GM23338 (cell line): ENCODE data around the gene UGCG. TPM values are rescaled to one million over a fixed set of nuclear protein-coding genes. Genes with fewer than 3 reads are reported as not detected.

Experiments used
- ATAC-seq: fragments of 200-7000 bp; cut with Tn5 transposase; 3 replicates; pipeline ENCODE4 v1.9.1; 2020
- DNase-seq: peaks from one replicate; pipeline ENCODE4 v3.0.0-alpha.2; 2015; ENCODE audit warnings: low spot score
- H2AFZ ChIP-seq: fragments of 200-600 bp; sonication (generic); 2 replicates; pipeline ENCODE4 v1.8.0; 2016; ENCODE audit warnings: antibody characterized with exemption, mild to moderate bottlenecking, moderate library complexity
- H3F3A ChIP-seq: fragments of 200-600 bp; sonication (generic); replicated peaks from 2 replicates; pipeline ENCODE4 v1.8.0; 2017; ENCODE audit warnings: antibody characterized with exemption, mixed run types, low read depth
- H3K27ac ChIP-seq: fragments of 200-600 bp; sonication (generic); 2 replicates; pipeline ENCODE4 v1.6.1; 2016; ENCODE audit warnings: low read depth
- H3K27me3 ChIP-seq: fragments of 200-600 bp; sonication (generic); 2 replicates; pipeline ENCODE4 v1.8.0; 2016; ENCODE audit warnings: mild to moderate bottlenecking, mixed run types, moderate library complexity; ENCODE audit not compliant: insufficient read depth
- H3K36me3 ChIP-seq: fragments of 200-600 bp; sonication (generic); 2 replicates; pipeline ENCODE4 v1.8.0; 2016; ENCODE audit warnings: mild to moderate bottlenecking; ENCODE audit not compliant: insufficient read depth
- H3K4me1 ChIP-seq: fragments of 200-600 bp; sonication (generic); 2 replicates; pipeline ENCODE4 v1.8.0; 2016; ENCODE audit warnings: mild to moderate bottlenecking, moderate library complexity; ENCODE audit not compliant: insufficient read depth
- H3K4me2 ChIP-seq: fragments of 200-600 bp; sonication (generic); 2 replicates; pipeline ENCODE4 v1.7.1; 2017; ENCODE audit warnings: mixed run types
- H3K4me3 ChIP-seq: fragments of 200-600 bp; sonication (generic); 2 replicates; pipeline ENCODE4 v1.6.1; 2016; ENCODE audit warnings: mixed run types
- H3K79me2 ChIP-seq: fragments of 200-600 bp; sonication (generic); replicated peaks from 2 replicates; pipeline ENCODE4 v1.8.0; 2017; ENCODE audit warnings: mild to moderate bottlenecking; ENCODE audit not compliant: insufficient read depth
- H3K9me2 ChIP-seq: fragments of 200-600 bp; sonication (generic); 2 replicates; pipeline ENCODE4 v1.8.0; 2017; ENCODE audit not compliant: insufficient read depth
- H4K20me1 ChIP-seq: fragments of 200-600 bp; sonication (generic); replicated peaks from 2 replicates; pipeline ENCODE4 v1.8.0; 2017; ENCODE audit warnings: mild to moderate bottlenecking; ENCODE audit not compliant: insufficient read depth
- H3K27ac Mint-ChIP-seq: 2 replicates; pipeline ENCODE4 v1.8.0; 2020; ENCODE audit warnings: inconsistent platforms, mild to moderate bottlenecking, moderate library complexity, mixed read lengths
- H3K27me3 Mint-ChIP-seq: 3 replicates; pipeline ENCODE4 v1.8.0; 2022; ENCODE audit warnings: low read depth, mild to moderate bottlenecking, moderate library complexity, mixed read lengths, inconsistent platforms; ENCODE audit not compliant: insufficient read depth, poor library complexity
- H3K36me3 Mint-ChIP-seq: 3 replicates; pipeline ENCODE4 v1.8.0; 2021; ENCODE audit warnings: low read depth, mild to moderate bottlenecking, inconsistent platforms, moderate library complexity, mixed read lengths
- H3K4me1 Mint-ChIP-seq: 3 replicates; pipeline ENCODE4 v1.8.0; 2020; ENCODE audit warnings: mild to moderate bottlenecking, inconsistent platforms, mixed read lengths
- H3K4me3 Mint-ChIP-seq: 3 replicates; pipeline ENCODE4 v1.8.0; 2021; ENCODE audit warnings: moderate library complexity, mild to moderate bottlenecking, inconsistent platforms, mixed read lengths
- H3K9me3 Mint-ChIP-seq: 3 replicates; pipeline ENCODE4 v1.8.0; 2020; ENCODE audit warnings: moderate library complexity, mild to moderate bottlenecking, inconsistent platforms, mixed read lengths
- EZH2 ChIP-seq: fragments of 200-600 bp; sonication (generic); IDR thresholded peaks from one replicate; pipeline ENCODE4 v1.8.0; 2017; ENCODE audit warnings: antibody characterized with exemption, mild to moderate bottlenecking, low read depth; ENCODE audit not compliant: unreplicated experiment
- EZH2phosphoT487 ChIP-seq: fragments of 200-600 bp; sonication (generic); IDR thresholded peaks from one replicate; pipeline ENCODE4 v1.8.1; 2018; ENCODE audit warnings: antibody characterized with exemption; ENCODE audit not compliant: unreplicated experiment
- JUNB ChIP-seq: IDR thresholded peaks from one replicate; pipeline ENCODE4 v1.6.1; 2016; ENCODE audit warnings: antibody characterized with exemption; ENCODE audit not compliant: unreplicated experiment
- STAT1 ChIP-seq: IDR thresholded peaks from one replicate; pipeline ENCODE4 v1.6.1; 2016; ENCODE audit warnings: antibody characterized with exemption; ENCODE audit not compliant: unreplicated experiment
- ZNF114 ChIP-seq: fragments of 250-450 bp; sonication (Bioruptor Pico); IDR thresholded peaks from 2 replicates; pipeline ENCODE4 v1.5.0; 2020; ENCODE audit warnings: mild to moderate bottlenecking, moderate library complexity
- ZNF331 ChIP-seq: fragments of 250-450 bp; sonication (Bioruptor Pico); IDR thresholded peaks from 2 replicates; pipeline ENCODE4 v1.5.0; 2020; ENCODE audit warnings: low read depth, mild to moderate bottlenecking, moderate library complexity
- polyA plus RNA-seq: library from polyadenylated mRNA; unstranded; fragments of >200 nt; fragmentation: Nextera tagmentation; extraction: Ambion mirVana; gene quantifications from 2 replicates; pipeline ENCODE4 v1.2.1, GENCODE V29; 2016
- total RNA-seq: library from RNA; depleted of rRNA; stranded (reverse); fragments of >200 nt; shearing (Covaris generic); gene quantifications from 2 replicates; pipeline ENCODE4 v1.2.3, GENCODE V29; 2014
- TF ChIP-seq, protein P1 (sequence below): fragments of 250-450 bp; sonication (Bioruptor Pico); IDR thresholded peaks from 2 replicates; pipeline ENCODE4 v1.5.0; 2020; ENCODE audit warnings: mild to moderate bottlenecking, moderate library complexity
- TF ChIP-seq, protein P2 (sequence below): IDR thresholded peaks from 2 replicates; pipeline ENCODE4 v1.6.1; 2016; ENCODE audit warnings: antibody characterized with exemption

Gene UGCG
- total and polyA plus RNA-seq, 2 experiments from 2014 or later = 30.4 to 44.9 TPM

DNA sequence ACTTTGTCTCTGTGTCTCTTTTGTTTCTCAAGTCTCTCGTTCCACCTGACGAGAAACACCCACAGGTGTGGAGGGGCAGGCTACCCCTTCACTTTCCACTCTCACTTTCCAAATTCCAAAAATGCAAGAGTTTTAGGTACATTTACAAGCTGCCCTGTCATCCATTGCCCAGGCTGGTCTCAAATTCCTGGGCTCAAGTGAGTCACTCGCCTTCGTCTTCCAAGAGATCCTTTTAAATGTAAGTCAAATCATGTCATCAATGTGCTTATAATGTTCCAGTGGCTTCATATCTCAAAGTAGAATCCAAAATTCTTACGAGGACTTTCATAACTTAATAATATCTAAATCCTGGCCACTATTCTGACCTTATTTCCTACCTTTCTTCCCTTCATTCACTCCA lies 20.4 kb upstream of the UGCG start:
- Histone ChIP-seq H2AFZ (peak overlapping the region; percentile 84), H3K27ac (0 out of 2 replicates have a peak overlapping the region, but pooled peaks have one; percentile 52), H4K20me1 (no peaks in the 10 kb centered on the region), H3K27me3 (no peaks in the 10 kb centered on the region), H3K4me3 (no peak overlapping the region), H3K4me1 (peaks cover 16% of the 10 kb centered on the region; the same call in 1 of the 2 replicates), H3K9me2 (no peaks in the 10 kb centered on the region), H3K36me3 (no peaks in the 10 kb centered on the region), H3K4me2 (peak overlapping the region; percentile 37; the same call in 1 of the 2 replicates), H3F3A (no peaks in the 10 kb centered on the region), H3K79me2 (no peaks in the 10 kb centered on the region)
- no peak for DNase-seq
- Mint-ChIP-seq H3K27me3 (peaks cover 5% of the 10 kb centered on the region), H3K9me3 (no peaks in the 10 kb centered on the region), H3K36me3 (no peaks in the 10 kb centered on the region), H3K4me1 (peaks cover 19% of the 10 kb centered on the region), H3K4me3 (no peak overlapping the region), H3K27ac (no peak overlapping the region)
- TF ChIP-seq, protein P1, sequence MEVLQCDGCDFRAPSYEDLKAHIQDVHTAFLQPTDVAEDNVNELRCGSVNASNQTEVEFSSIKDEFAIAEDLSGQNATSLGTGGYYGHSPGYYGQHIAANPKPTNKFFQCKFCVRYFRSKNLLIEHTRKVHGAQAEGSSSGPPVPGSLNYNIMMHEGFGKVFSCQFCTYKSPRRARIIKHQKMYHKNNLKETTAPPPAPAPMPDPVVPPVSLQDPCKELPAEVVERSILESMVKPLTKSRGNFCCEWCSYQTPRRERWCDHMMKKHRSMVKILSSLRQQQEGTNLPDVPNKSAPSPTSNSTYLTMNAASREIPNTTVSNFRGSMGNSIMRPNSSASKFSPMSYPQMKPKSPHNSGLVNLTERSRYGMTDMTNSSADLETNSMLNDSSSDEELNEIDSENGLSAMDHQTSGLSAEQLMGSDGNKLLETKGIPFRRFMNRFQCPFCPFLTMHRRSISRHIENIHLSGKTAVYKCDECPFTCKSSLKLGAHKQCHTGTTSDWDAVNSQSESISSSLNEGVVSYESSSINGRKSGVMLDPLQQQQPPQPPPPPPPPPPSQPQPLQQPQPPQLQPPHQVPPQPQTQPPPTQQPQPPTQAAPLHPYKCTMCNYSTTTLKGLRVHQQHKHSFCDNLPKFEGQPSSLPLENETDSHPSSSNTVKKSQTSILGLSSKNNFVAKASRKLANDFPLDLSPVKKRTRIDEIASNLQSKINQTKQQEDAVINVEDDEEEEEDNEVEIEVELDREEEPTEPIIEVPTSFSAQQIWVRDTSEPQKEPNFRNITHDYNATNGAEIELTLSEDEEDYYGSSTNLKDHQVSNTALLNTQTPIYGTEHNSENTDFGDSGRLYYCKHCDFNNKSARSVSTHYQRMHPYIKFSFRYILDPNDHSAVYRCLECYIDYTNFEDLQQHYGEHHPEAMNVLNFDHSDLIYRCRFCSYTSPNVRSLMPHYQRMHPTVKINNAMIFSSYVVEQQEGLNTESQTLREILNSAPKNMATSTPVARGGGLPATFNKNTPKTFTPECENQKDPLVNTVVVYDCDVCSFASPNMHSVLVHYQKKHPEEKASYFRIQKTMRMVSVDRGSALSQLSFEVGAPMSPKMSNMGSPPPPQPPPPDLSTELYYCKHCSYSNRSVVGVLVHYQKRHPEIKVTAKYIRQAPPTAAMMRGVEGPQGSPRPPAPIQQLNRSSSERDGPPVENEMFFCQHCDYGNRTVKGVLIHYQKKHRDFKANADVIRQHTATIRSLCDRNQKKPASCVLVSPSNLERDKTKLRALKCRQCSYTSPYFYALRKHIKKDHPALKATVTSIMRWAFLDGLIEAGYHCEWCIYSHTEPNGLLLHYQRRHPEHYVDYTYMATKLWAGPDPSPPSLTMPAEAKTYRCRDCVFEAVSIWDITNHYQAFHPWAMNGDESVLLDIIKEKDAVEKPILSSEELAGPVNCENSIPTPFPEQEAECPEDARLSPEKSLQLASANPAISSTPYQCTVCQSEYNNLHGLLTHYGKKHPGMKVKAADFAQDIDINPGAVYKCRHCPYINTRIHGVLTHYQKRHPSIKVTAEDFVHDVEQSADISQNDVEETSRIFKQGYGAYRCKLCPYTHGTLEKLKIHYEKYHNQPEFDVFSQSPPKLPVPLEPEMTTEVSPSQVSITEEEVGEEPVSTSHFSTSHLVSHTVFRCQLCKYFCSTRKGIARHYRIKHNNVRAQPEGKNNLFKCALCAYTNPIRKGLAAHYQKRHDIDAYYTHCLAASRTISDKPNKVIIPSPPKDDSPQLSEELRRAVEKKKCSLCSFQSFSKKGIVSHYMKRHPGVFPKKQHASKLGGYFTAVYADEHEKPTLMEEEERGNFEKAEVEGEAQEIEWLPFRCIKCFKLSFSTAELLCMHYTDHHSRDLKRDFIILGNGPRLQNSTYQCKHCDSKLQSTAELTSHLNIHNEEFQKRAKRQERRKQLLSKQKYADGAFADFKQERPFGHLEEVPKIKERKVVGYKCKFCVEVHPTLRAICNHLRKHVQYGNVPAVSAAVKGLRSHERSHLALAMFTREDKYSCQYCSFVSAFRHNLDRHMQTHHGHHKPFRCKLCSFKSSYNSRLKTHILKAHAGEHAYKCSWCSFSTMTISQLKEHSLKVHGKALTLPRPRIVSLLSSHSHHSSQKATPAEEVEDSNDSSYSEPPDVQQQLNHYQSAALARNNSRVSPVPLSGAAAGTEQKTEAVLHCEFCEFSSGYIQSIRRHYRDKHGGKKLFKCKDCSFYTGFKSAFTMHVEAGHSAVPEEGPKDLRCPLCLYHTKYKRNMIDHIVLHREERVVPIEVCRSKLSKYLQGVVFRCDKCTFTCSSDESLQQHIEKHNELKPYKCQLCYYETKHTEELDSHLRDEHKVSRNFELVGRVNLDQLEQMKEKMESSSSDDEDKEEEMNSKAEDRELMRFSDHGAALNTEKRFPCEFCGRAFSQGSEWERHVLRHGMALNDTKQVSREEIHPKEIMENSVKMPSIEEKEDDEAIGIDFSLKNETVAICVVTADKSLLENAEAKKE (CRISPR knock-in tag) = no peak
- TF ChIP-seq EZH2 = no peak
- TF ChIP-seq, protein P2, sequence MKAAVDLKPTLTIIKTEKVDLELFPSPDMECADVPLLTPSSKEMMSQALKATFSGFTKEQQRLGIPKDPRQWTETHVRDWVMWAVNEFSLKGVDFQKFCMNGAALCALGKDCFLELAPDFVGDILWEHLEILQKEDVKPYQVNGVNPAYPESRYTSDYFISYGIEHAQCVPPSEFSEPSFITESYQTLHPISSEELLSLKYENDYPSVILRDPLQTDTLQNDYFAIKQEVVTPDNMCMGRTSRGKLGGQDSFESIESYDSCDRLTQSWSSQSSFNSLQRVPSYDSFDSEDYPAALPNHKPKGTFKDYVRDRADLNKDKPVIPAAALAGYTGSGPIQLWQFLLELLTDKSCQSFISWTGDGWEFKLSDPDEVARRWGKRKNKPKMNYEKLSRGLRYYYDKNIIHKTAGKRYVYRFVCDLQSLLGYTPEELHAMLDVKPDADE = no peak
- no peak for TF ChIP-seq STAT1
- TF ChIP-seq ZNF331 (CRISPR knock-in tag) = no peak
- TF ChIP-seq EZH2phosphoT487 = no peak
- no peak for TF ChIP-seq JUNB
- TF ChIP-seq ZNF114 (CRISPR knock-in tag) = no peak
- no peak for ATAC-seq
